Suprapubic skin (tissue), 3 donors: Measurements from ENCODE around the gene RNF41.

Experiments used
- EP300 ChIP-seq: sonication (generic); formaldehyde crosslinking; IDR thresholded peaks from one replicate; pipeline ENCODE4 v1.6.1; 2017; ENCODE audit warnings: antibody characterized with exemption
- POLR2A ChIP-seq, 2 donors: fragments of 450-650 bp; IDR thresholded peaks; one replicate each; pipeline ENCODE4 v1.6.1; 2017; ENCODE audit warnings: antibody characterized with exemption in 2 of 2, mild to moderate bottlenecking in 2 of 2, moderate library complexity in 2 of 2
- TF ChIP-seq, protein P1 (sequence below), 2 donors: fragments of 200-600 bp in 1 of 2; fragments of 450-650 bp in 1 of 2; sonication (generic) in 1 of 2; IDR thresholded peaks; one replicate each; pipeline ENCODE4 v1.5.1; 2016 to 2019; ENCODE audit warnings: antibody characterized with exemption in 2 of 2, mild to moderate bottlenecking in 1 of 2, moderate library complexity in 1 of 2

DNA sequence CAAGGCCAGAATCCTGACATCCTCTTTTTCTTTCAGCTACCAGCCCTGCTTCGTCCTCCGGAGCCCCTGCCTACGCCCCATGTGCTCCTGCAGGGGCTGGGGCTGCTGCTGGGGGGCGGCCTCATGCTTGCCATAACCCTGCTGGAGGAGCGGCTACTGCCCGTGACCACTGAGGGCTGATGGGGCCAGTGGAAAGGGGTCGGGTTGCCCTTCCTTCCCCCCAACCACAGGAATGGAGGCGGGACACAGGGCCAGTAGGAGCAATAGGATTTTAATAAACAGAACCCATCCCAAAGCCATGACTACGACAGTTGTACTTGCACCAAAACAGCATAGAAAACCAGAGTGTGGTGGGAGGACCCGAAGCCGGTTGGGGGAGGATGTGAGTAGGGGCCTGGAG is 15.8 kb upstream of the RNF41 start:
- TF ChIP-seq, protein P1, sequence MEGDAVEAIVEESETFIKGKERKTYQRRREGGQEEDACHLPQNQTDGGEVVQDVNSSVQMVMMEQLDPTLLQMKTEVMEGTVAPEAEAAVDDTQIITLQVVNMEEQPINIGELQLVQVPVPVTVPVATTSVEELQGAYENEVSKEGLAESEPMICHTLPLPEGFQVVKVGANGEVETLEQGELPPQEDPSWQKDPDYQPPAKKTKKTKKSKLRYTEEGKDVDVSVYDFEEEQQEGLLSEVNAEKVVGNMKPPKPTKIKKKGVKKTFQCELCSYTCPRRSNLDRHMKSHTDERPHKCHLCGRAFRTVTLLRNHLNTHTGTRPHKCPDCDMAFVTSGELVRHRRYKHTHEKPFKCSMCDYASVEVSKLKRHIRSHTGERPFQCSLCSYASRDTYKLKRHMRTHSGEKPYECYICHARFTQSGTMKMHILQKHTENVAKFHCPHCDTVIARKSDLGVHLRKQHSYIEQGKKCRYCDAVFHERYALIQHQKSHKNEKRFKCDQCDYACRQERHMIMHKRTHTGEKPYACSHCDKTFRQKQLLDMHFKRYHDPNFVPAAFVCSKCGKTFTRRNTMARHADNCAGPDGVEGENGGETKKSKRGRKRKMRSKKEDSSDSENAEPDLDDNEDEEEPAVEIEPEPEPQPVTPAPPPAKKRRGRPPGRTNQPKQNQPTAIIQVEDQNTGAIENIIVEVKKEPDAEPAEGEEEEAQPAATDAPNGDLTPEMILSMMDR (IDR thresholded peaks at IDR 0.05), result no peak
- TF ChIP-seq EP300 (no peak), POLR2A (IDR thresholded peaks at IDR 0.05) (no peak)
